HepG2 (cell line): ENCODE data around the gene PDZD2.

Source experiments
- ARID4A ChIP-seq: sonication (generic); formaldehyde crosslinking; IDR thresholded peaks from 2 replicates; pipeline ENCODE4 v1.5.0; 2020; ENCODE audit warnings: mild to moderate bottlenecking, missing genetic modification reagents, borderline replicate concordance
- CEBPB ChIP-seq: IDR thresholded peaks from 2 replicates; pipeline ENCODE4 v1.6.1; 2011; ENCODE audit warnings: low read depth, low read length, improper control_type of control experiment, borderline replicate concordance
- CTCF ChIP-seq: sonication (generic); formaldehyde crosslinking; IDR thresholded peaks from 2 replicates; pipeline ENCODE4 v1.5.0; 2020; ENCODE audit warnings: mild to moderate bottlenecking, missing genetic modification reagents, moderate library complexity
- E2F5 ChIP-seq: sonication (generic); formaldehyde crosslinking; conservative IDR thresholded peaks from 2 replicates; pipeline ENCODE4 v1.4.0; 2020; ENCODE audit warnings: missing genetic modification reagents
- NFYC ChIP-seq: IDR thresholded peaks from 2 replicates; pipeline ENCODE4 v1.6.1; 2016; ENCODE audit warnings: missing genetic modification reagents, missing compliant biosample characterization
- PREB ChIP-seq: sonication (generic); formaldehyde crosslinking; IDR thresholded peaks from 2 replicates; pipeline ENCODE4 v1.4.0; 2020; ENCODE audit warnings: missing genetic modification reagents
- RAD21 ChIP-seq: fragments of 450-650 bp; formaldehyde crosslinking; IDR thresholded peaks from 2 replicates; pipeline ENCODE4 v1.5.0; 2020; ENCODE audit warnings: mild to moderate bottlenecking
- SKIL ChIP-seq: sonication (generic); formaldehyde crosslinking; IDR thresholded peaks from 2 replicates; pipeline ENCODE4 v1.8.0; 2022; ENCODE audit warnings: missing genetic modification reagents, mild to moderate bottlenecking, moderate library complexity, borderline replicate concordance
- SMARCC2 ChIP-seq: fragments of 450-650 bp; IDR thresholded peaks from 2 replicates; pipeline ENCODE4 v1.6.1; 2017; ENCODE audit warnings: antibody characterized with exemption, mild to moderate bottlenecking
- ZHX1 ChIP-seq: sonication (generic); formaldehyde crosslinking; IDR thresholded peaks from 2 replicates; pipeline ENCODE4 v1.8.1; 2022; ENCODE audit warnings: low read depth, mild to moderate bottlenecking, missing genetic modification reagents
- ZNF10 ChIP-seq: sonication (generic); formaldehyde crosslinking; IDR thresholded peaks from 2 replicates; pipeline ENCODE4 v1.4.0; 2020; ENCODE audit warnings: mild to moderate bottlenecking, low read depth, missing genetic modification reagents, borderline replicate concordance
- TF ChIP-seq, protein P1 (sequence below): sonication (generic); formaldehyde crosslinking; IDR thresholded peaks from 2 replicates; pipeline ENCODE4 v1.4.0; 2020; ENCODE audit warnings: missing genetic modification reagents
- TF ChIP-seq, protein P2 (sequence below): sonication (generic); formaldehyde crosslinking; IDR thresholded peaks from 2 replicates; pipeline ENCODE4 v1.4.0; 2020; ENCODE audit warnings: missing genetic modification reagents

GRCh38 chr5:32096891-32097595 lies 458.1 kb downstream of the PDZD2 start:
- TF ChIP-seq E2F5, result no peak
- TF ChIP-seq, protein P1, sequence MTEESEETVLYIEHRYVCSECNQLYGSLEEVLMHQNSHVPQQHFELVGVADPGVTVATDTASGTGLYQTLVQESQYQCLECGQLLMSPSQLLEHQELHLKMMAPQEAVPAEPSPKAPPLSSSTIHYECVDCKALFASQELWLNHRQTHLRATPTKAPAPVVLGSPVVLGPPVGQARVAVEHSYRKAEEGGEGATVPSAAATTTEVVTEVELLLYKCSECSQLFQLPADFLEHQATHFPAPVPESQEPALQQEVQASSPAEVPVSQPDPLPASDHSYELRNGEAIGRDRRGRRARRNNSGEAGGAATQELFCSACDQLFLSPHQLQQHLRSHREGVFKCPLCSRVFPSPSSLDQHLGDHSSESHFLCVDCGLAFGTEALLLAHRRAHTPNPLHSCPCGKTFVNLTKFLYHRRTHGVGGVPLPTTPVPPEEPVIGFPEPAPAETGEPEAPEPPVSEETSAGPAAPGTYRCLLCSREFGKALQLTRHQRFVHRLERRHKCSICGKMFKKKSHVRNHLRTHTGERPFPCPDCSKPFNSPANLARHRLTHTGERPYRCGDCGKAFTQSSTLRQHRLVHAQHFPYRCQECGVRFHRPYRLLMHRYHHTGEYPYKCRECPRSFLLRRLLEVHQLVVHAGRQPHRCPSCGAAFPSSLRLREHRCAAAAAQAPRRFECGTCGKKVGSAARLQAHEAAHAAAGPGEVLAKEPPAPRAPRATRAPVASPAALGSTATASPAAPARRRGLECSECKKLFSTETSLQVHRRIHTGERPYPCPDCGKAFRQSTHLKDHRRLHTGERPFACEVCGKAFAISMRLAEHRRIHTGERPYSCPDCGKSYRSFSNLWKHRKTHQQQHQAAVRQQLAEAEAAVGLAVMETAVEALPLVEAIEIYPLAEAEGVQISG (CRISPR knock-in tag), result no peak
- TF ChIP-seq CTCF (CRISPR knock-in tag), result no peak
- TF ChIP-seq ZNF10, result no peak
- TF ChIP-seq PREB (CRISPR knock-in tag), result no peak
- TF ChIP-seq CEBPB, result no peak
- TF ChIP-seq RAD21, result no peak
- TF ChIP-seq NFYC, result no peak
- TF ChIP-seq ARID4A (CRISPR knock-in tag), result no peak
- no peak for TF ChIP-seq ZHX1 (CRISPR knock-in tag)
- TF ChIP-seq SKIL (CRISPR knock-in tag), result no peak
- TF ChIP-seq, protein P2, sequence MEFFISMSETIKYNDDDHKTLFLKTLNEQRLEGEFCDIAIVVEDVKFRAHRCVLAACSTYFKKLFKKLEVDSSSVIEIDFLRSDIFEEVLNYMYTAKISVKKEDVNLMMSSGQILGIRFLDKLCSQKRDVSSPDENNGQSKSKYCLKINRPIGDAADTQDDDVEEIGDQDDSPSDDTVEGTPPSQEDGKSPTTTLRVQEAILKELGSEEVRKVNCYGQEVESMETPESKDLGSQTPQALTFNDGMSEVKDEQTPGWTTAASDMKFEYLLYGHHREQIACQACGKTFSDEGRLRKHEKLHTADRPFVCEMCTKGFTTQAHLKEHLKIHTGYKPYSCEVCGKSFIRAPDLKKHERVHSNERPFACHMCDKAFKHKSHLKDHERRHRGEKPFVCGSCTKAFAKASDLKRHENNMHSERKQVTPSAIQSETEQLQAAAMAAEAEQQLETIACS (CRISPR knock-in tag), result no peak
- TF ChIP-seq SMARCC2, result no peak
